Right lung (tissue), 5 donors: ENCODE measurements around the gene GPHA2. TPM values are rescaled to one million over a fixed set of nuclear protein-coding genes. Genes with fewer than 3 reads are reported as not detected.

Experiments
- DNase-seq, 2 donors: peaks; one replicate each; pipeline ENCODE4 v3.0.0-alpha.2; 2013
- polyA plus RNA-seq, 5 donors: library from polyadenylated mRNA; unstranded; fragments of 120-200 nt; gene quantifications; one replicate each; pipeline versions ENCODE4 v1.2.1 to v1.2.3, GENCODE V29; 2013; ENCODE audit warnings: inconsistent platforms in 1 of 5, low replicate concordance in 1 of 5; ENCODE audit not compliant: insufficient read length in 5 of 5, insufficient read depth in 1 of 5

Gene GPHA2
- polyA plus RNA-seq, 5 donors = 0.15 to 0.27 (median 0.24) TPM; not detected in 2

DNA sequence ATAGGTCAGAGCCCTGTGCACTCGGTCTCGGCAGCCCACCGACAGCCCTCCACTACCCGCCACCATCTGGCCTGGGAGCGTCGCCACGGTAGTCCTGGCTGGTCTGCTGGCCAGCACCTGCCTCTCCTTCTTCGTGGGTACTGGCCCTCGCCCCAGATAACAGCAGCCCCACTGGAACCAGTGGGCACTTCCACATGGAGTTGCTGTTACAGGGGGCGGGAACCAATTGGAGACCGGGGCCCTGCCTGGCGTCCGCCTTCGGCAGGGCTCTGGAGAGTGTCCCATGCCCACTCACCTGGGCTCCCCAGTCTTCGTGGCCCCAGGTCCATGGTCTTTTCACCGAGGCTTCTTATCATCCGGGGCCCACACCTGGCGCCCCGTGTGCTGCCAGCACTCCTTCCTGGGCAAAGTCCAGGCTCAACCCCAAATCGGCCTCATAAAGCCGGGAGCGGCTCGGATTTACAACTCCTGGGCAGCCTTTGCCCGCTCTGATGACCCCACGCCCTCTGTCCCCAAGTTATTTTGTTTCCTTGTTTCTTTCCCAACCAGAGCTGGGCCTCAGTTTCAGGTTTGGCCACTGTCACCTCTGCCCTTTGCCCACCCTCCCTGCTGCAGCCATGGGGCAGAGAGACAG lies 44.4 kb downstream of the GPHA2 start:
- DNase-seq = no peak

DNA sequence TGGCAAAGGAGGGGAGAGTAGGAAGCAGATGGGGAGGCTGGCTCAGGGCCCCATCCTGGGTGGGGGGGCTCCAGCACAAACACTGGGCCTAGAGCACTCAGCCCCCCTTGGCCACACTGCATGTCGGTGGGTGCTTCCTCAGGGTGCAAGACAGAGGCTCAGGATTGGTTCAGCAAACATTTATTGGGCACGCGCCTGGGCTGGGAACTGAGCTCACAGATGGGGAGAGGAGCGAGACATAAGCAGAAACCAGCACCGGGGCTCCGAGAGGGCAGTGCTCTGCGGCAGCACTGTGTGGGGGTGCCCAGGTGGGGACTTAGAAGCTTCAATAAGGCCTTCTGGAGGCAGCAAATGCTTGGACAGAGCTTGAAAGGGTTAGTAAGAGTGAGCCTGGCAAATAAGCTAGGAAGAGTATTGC lies 45.2 kb downstream of the GPHA2 start:
- no peak for DNase-seq

GRCh38 chr11:64888729-64889511 lies 46.8 kb downstream of the GPHA2 start:
- DNase-seq = no peak

- no peak for DNase-seq
Observed at GRCh38 chr11:64888406-64888728, 47.3 kb downstream of the GPHA2 start.

GRCh38 chr11:64887757-64888405 lies 47.8 kb downstream of the GPHA2 start:
- DNase-seq = peak in 1 of 2 donors; percentile 63

DNA sequence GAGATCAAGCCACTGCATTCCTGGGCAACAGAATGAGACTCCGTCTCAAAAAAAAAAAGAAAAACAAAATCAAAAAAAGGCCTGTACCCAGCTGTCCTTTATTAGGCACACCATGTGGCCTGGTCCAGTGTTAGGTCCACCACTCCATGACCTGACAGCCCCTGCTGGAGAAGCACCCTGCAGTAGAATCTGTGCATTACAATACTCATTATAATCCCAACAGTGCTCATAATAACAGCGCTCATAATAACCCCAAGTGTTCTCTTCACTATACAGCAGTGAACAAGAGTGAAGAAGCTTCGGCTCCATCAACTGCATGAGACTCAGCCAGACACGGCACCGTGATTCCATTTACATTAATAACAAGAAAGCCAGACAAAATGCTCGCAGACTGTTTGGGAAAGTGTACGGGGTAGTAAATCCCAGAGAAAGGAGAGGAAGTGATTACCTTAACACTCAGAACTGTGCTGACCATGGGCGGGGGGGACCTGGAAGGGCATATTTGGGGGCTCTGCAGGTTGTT lies 48.4 kb downstream of the GPHA2 start:
- no peak for DNase-seq

- no peak for DNase-seq
Observed at GRCh38 chr11:64885367-64886286, 50.1 kb downstream of the GPHA2 start.

Other genes with a start within 250 kb of the GPHA2 start
- gene NRXN2, start 212.7 kb downstream of the GPHA2 start, polyA plus RNA-seq = 10 to 100 TPM in 2 of 5 donors, 1 to 10 TPM in 3; 6.3 to 18.3 (median 9.1) TPM
- gene RASGRP2, start 191.8 kb downstream of the GPHA2 start, polyA plus RNA-seq = 10 to 100 TPM in 2 of 5 donors, 1 to 10 TPM in 3; 6.5 to 10.7 (median 9.9) TPM
- gene PYGM, start 175.9 kb downstream of the GPHA2 start, polyA plus RNA-seq = 10 to 100 TPM in 1 of 5 donors, 1 to 10 TPM in 4; 1.7 to 12.9 (median 2.7) TPM
- 100 to 1,000 TPM; 394 to 497 (median 409) TPM for gene SF1, start 157.4 kb downstream of the GPHA2 start, polyA plus RNA-seq
- gene MAP4K2, start 132.7 kb downstream of the GPHA2 start, polyA plus RNA-seq = 10 to 100 TPM; 31.6 to 46.6 (median 42.1) TPM
- 10 to 100 TPM; 30.3 to 48.5 (median 37.1) TPM for gene MEN1, start 125.3 kb downstream of the GPHA2 start, polyA plus RNA-seq
- 1 to 10 TPM; 5.6 to 10.0 (median 8.5) TPM for gene CDC42BPG, start 91.2 kb downstream of the GPHA2 start, polyA plus RNA-seq
- 10 to 100 TPM; 38.4 to 65.5 (median 49.2) TPM for gene EHD1, start 57.3 kb downstream of the GPHA2 start, polyA plus RNA-seq
- 10 to 100 TPM; 10.3 to 25.1 (median 15.9) TPM for gene ATG2A, start 18.7 kb downstream of the GPHA2 start, polyA plus RNA-seq
- 10 to 100 TPM; 10.4 to 18.2 (median 13.5) TPM for gene PPP2R5B, start 11.2 kb downstream of the GPHA2 start, polyA plus RNA-seq
- not detected for gene MAJIN, start 36.2 kb upstream of the GPHA2 start, polyA plus RNA-seq
- 1 to 10 TPM; 3.3 to 4.3 (median 3.9) TPM for gene BATF2, start 61.1 kb upstream of the GPHA2 start, polyA plus RNA-seq
- 10 to 100 TPM; 39.1 to 77.6 (median 48.9) TPM for gene ARL2, start 78.3 kb upstream of the GPHA2 start, polyA plus RNA-seq
- 10 to 100 TPM; 19.8 to 29.3 (median 24.4) TPM for gene SNX15, start 91.5 kb upstream of the GPHA2 start, polyA plus RNA-seq
- 10 to 100 TPM in 3 of 5 donors, 1 to 10 TPM in 2; 8.9 to 16.8 (median 10.4) TPM for gene SAC3D1, start 105.3 kb upstream of the GPHA2 start, polyA plus RNA-seq
- 10 to 100 TPM; 12.0 to 21.2 (median 16.5) TPM for gene NAALADL1, start 122.7 kb upstream of the GPHA2 start, polyA plus RNA-seq
- gene CDCA5, start 148.1 kb upstream of the GPHA2 start, polyA plus RNA-seq = 10 to 100 TPM; 12.9 to 25.1 (median 17.9) TPM
- gene ZFPL1, start 148.3 kb upstream of the GPHA2 start, polyA plus RNA-seq = 10 to 100 TPM; 23.5 to 35.3 (median 29.7) TPM
- 100 to 1,000 TPM in 2 of 5 donors, 10 to 100 TPM in 3; 84.5 to 148 (median 99.6) TPM for gene VPS51, start 160.3 kb upstream of the GPHA2 start, polyA plus RNA-seq
- 10 to 100 TPM; 18.0 to 27.0 (median 20.6) TPM for gene TM7SF2, start 176.0 kb upstream of the GPHA2 start, polyA plus RNA-seq
- gene ZNHIT2, start 181.8 kb upstream of the GPHA2 start, polyA plus RNA-seq = 1 to 10 TPM; 3.7 to 9.9 (median 4.5) TPM
- 1,000 to 10,000 TPM in 1 of 5 donors, 100 to 1,000 TPM in 4; 725 to 1,079 (median 855) TPM for gene FAU, start 186.2 kb upstream of the GPHA2 start, polyA plus RNA-seq
- gene MRPL49, start 186.4 kb upstream of the GPHA2 start, polyA plus RNA-seq = 10 to 100 TPM; 40.7 to 48.7 (median 43.5) TPM
- 10 to 100 TPM; 39.1 to 50.0 (median 49.1) TPM for gene SYVN1, start 198.6 kb upstream of the GPHA2 start, polyA plus RNA-seq
- under 1 TPM in 1 of 5 donors, not detected in 4; 0.10 TPM for gene SPDYC, start 234.3 kb upstream of the GPHA2 start, polyA plus RNA-seq
- 100 to 1,000 TPM in 1 of 5 donors, 10 to 100 TPM in 4; 60.7 to 100 (median 86.2) TPM for gene CAPN1, start 246.0 kb upstream of the GPHA2 start, polyA plus RNA-seq